Spinal cord (tissue), 10 donors: ENCODE measurements around the gene BLID. TPM values are rescaled to one million over a fixed set of nuclear protein-coding genes. Genes with fewer than 3 reads are reported as not detected.

Experiments
- DNase-seq, 6 donors: peaks; one replicate each; pipeline versions ENCODE4 v3.0.0 to v3.0.0-alpha.2; 2013 to 2015; ENCODE audit warnings: low spot score in 6 of 6, low read depth in 4 of 6
- H3K27ac ChIP-seq: one replicate; pipeline ENCODE4 v1.5.1; 2013; ENCODE audit warnings: low read depth, low read length, control low read depth
- H3K27me3 ChIP-seq: one replicate; pipeline ENCODE4 v1.6.1; 2013; ENCODE audit warnings: low read length; ENCODE audit not compliant: control insufficient read depth, insufficient read depth
- H3K36me3 ChIP-seq: one replicate; pipeline ENCODE4 v1.6.1; 2013; ENCODE audit warnings: low read length; ENCODE audit not compliant: control insufficient read depth, insufficient read depth
- H3K4me1 ChIP-seq: one replicate; pipeline ENCODE4 v1.6.1; 2013; ENCODE audit warnings: low read length; ENCODE audit not compliant: control insufficient read depth, insufficient read depth
- H3K4me3 ChIP-seq: one replicate; pipeline ENCODE4 v1.5.1; 2013; ENCODE audit warnings: low read depth, low read length, control low read depth
- H3K9me3 ChIP-seq: one replicate; pipeline ENCODE4 v1.6.1; 2013; ENCODE audit warnings: low read length; ENCODE audit not compliant: control insufficient read depth, insufficient read depth
- WGBS: methylation state at CpG from one replicate; pipeline ENCODE4 v1.1.5; 2013; ENCODE audit warnings: missing lambda C conversion rate; ENCODE audit not compliant: insufficient coverage; 5-methylcytosine and 5-hydroxymethylcytosine counted together
- polyA plus RNA-seq, 2 donors: library from polyadenylated mRNA; unstranded; fragments of 120-200 nt; gene quantifications; one replicate each; pipeline ENCODE4 v1.2.1, GENCODE V29; 2013; ENCODE audit not compliant: insufficient read length in 2 of 2
- total RNA-seq, 2 donors: library from RNA; depleted of rRNA in 1 of 2; stranded (reverse); fragments of 120-200 nt in 1 of 2; fragments of >200 nt in 1 of 2; gene quantifications; one replicate each; pipeline versions ENCODE4 v1.2.3 to v1.2.4, GENCODE V29; 2013 to 2014
- donor health status: healthy.

Gene BLID
- total and polyA plus RNA-seq, 4 donors: 5.0 to 6.2 TPM; not detected in 2

DNA sequence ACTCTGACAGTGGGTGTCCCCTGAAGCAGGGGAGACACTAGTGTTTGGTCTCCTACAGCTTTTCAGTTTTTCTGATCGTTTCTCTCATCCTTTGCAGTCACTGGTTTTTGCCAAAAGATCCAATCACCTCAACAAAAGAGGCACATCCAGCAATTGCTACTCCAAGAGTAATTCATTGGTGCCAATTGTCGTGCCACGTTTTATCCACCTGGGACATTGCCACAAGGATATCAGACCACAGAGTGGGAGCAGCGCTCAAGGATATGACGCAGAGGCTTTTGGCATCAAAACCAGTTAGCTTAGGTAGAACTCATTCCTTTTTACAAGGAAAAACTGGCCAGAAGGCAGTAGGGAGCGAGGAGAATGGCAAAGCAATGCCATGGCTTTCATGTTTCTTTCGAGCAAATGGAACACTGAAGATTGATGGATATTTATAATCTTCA is 40.9 kb upstream of the BLID start:
- Histone ChIP-seq H3K27ac (peak overlapping the region; percentile 93), H3K4me1 (peaks cover 25% of the 10 kb centered on the region), H3K9me3 (no peaks in the 10 kb centered on the region), H3K36me3 (no peaks in the 10 kb centered on the region), H3K4me3 (peak overlapping the region; percentile 33), H3K27me3 (no peaks in the 10 kb centered on the region)
- WGBS: 48% methylated on average over 4 of the region's 7 CpGs
- DNase-seq: peak in 4 of 6 donors; percentile 39 to 84 (median 70)

DNA sequence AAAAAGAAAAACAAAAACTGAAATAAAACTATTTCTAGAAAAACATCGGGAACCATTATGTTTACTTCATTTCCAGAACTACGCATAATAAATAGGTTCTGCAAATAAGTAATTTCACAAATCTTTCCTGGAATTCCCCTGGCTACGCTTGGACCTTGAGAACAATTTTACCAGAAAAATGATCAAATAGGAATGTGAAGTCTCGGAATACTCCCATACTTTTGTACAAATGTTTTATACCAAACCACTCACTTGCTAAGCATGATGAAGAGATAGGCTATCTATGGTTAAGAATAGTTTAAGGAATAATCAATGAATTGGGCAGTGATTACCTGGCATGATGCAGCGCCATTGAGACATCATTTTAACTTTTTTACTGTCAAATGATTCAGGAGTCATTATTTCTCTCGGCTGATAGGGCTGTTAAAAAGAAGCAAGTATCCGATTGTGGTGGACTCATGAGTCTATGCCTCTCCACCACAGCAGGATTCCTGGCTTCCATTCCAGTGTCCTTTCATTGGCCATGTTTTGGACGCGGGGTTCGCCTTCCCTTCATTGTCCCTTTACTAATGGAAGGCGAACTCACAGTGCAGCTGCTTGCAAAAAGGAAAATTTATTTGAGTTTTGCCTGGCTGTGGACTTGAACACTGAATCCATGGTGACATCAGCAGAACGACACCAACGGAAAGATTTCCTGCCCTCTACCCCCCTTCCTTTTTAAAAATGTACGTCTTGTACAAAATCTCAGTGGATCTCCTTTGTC is 39.9 kb upstream of the BLID start:
- H3K36me3 ChIP-seq: no peaks in the 10 kb centered on the region
- H3K9me3 ChIP-seq: no peaks in the 10 kb centered on the region
- no peaks in the 10 kb centered on the region for H3K27me3 ChIP-seq
- 51% methylated on average over 6 of the region's 14 CpGs for whole genome bisulfite sequencing
- DNase-seq: peak in 5 of 6 donors; percentile 51 to 85 (median 69)
- H3K4me1 ChIP-seq: peaks cover 22% of the 10 kb centered on the region
- H3K27ac ChIP-seq: peak overlapping the region; percentile 93
- peak overlapping the region; percentile 32 for H3K4me3 ChIP-seq

DNA sequence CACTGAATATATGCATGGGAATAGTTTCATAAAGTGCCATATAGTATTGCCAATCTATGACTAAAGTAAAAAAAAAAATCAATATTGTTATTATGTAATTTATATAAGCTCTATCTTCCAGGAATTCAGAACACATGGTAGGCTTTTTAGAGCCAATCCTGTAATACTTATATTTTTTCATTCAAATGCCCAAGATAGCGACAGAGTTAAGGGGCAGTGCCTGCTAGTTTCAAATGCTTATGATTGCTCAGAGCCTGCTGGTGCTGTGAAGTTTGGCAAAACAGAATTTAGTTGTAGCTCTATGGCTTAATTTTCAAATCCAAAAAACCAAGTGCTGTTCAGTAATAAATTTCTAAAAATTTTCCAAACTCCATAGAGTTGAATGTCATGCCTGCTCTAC is 39.0 kb upstream of the BLID start:
- Histone ChIP-seq H3K36me3 (no peaks in the 10 kb centered on the region), H3K4me1 (peaks cover 17% of the 10 kb centered on the region), H3K9me3 (no peaks in the 10 kb centered on the region), H3K27me3 (no peaks in the 10 kb centered on the region), H3K27ac (no peak overlapping the region), H3K4me3 (no peak overlapping the region)
- no CpG with 5 or more reads among the region's 1 CpG for WGBS
- peak in 1 of 6 donors; percentile 28 for DNase-seq

DNA sequence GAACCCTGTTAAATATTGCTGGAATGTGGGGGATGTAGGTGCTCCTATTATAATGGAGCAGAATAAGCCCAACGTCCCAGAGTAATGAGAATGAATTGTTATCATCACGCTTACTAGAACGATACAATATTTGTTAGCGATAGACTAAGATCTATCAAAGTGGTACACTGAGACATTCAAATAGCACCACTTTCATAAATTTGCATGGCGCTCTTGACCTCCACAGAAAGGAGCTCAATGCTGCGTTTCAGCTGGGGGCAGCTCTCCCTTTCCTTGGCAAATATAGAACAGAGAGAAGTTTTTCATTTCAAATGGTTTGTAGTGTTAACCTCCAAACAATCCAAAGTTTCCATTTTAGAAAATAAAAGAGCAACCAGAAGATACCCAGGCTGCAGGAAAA is 38.2 kb upstream of the BLID start:
- Histone ChIP-seq H3K27me3 (no peaks in the 10 kb centered on the region), H3K27ac (no peak overlapping the region), H3K4me3 (no peak overlapping the region), H3K4me1 (peaks cover 10% of the 10 kb centered on the region), H3K9me3 (no peaks in the 10 kb centered on the region), H3K36me3 (no peaks in the 10 kb centered on the region)
- peak in 1 of 6 donors; percentile 18 for DNase-seq
- WGBS: no CpG with 5 or more reads among the region's 6 CpGs

DNA sequence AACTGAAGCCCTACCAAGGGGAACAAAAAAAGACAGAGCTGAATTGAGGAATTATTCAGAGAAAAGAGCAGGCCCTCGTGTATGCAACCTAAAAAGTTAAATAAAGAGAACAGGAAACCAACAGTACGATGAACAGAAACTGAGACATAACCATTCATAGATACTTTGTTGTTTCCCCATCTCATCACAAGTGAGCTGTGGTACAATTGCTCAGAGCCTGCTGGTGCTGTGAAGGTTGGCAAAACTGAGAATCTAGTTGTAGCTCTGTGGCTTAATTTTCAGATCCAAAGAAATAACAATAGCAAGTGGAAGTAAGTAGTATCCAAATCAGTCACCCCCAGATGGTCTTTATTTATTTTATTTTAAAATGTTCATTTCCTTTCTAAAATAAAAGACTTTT is 37.7 kb upstream of the BLID start:
- Histone ChIP-seq H3K36me3 (no peaks in the 10 kb centered on the region), H3K27ac (peak overlapping the region; percentile 6), H3K4me1 (peaks cover 5% of the 10 kb centered on the region), H3K9me3 (no peaks in the 10 kb centered on the region), H3K4me3 (no peak overlapping the region), H3K27me3 (no peaks in the 10 kb centered on the region)
- DNase-seq: peak in 1 of 6 donors; percentile 18
- WGBS: no CpG with 5 or more reads among the region's 2 CpGs

DNA sequence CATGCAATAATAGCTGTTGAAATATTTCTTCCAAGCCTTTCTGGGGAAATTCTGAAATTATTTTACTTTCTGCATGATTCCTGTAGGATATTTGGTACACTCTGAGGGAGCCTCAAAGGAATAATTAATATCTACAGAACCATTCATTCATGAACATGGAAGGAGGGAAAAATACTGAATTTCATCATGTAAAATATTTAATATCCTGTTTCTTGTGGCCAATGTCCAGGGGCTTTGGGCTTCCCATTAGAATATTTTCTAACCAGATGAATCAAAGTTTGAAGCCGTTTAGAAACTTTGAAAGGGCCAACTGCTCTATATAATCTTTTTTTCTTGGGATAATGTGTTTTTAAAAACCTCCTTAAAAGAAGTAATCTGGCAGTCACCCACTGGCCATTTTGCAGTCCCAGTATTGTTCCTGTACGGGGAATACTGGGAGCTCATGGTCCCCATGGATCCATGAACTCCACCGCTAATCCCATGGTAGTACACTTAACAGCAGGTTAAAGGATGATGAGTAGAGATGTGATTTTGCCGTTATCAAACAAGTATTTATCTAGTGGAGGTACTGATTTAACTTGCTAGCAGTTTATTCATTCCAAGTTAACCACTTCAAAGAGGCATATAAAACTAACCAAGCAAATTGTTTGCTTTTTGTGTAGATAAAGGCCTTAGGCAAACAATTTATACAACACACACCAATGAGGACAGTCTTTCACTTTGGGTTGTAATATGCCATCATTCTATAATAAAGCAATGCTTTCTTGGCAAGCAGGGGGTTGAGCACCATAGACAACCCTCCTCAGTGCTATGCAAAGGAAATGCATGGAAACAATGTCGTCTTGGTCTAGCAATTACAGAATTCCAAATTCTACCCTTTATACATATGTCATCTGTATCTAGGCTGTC is 34.5 kb upstream of the BLID start:
- no peak overlapping the region for H3K4me3 ChIP-seq
- H3K27me3 ChIP-seq: no peaks in the 10 kb centered on the region
- no peak for DNase-seq
- no peak overlapping the region for H3K27ac ChIP-seq
- no CpG with 5 or more reads among the region's 5 CpGs for WGBS
- no peaks in the 10 kb centered on the region for H3K36me3 ChIP-seq
- no peaks in the 10 kb centered on the region for H3K9me3 ChIP-seq
- H3K4me1 ChIP-seq: no peaks in the 10 kb centered on the region

DNA sequence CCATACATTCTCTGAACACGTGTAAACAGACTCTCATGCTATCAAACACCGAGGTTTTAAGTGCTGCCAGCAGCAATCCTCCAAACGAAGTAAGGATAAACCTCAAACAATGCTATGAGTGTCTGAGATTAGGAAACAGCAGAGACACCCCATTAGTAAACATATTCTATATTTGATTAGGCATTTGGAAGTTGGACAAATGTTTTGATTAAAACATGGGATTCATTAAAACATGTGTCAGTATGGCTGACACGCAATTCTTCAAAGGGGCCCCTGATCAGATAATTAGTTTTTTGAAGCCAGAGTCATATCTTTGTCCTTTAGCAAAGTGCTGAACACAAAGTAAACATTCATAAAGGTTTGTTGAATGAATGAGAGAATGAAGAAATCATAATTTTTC is 33.2 kb upstream of the BLID start:
- H3K36me3 ChIP-seq: no peaks in the 10 kb centered on the region
- no peak overlapping the region for H3K27ac ChIP-seq
- no peaks in the 10 kb centered on the region for H3K27me3 ChIP-seq
- no peaks in the 10 kb centered on the region for H3K9me3 ChIP-seq
- WGBS: 71% methylated on average over 1 of the region's 4 CpGs
- H3K4me1 ChIP-seq: no peaks in the 10 kb centered on the region
- no peak for DNase-seq
- H3K4me3 ChIP-seq: no peak overlapping the region

DNA sequence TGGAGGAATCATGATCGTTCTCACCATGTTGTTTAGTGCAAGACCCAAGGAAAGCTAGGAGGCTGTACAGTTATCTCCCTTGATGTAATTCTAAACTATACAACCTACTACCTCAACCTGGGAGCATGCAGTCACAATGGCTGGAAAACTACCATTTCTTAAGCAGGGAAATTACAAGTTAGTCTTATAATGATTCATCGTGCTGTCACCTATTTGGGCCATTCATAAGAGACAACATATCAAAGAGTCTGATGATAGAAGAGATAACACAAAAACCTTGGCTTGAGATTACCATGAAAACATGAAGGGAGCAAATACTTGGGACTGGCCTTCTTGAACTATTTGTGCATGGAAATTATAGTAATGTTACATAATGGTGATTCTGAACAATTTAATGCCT is 30.5 kb upstream of the BLID start:
- no CpG with 5 or more reads among the region's 2 CpGs for WGBS
- Histone ChIP-seq H3K9me3 (no peaks in the 10 kb centered on the region), H3K36me3 (no peaks in the 10 kb centered on the region), H3K27ac (no peak overlapping the region), H3K4me3 (no peak overlapping the region), H3K4me1 (no peaks in the 10 kb centered on the region), H3K27me3 (no peaks in the 10 kb centered on the region)
- DNase-seq: no peak

DNA sequence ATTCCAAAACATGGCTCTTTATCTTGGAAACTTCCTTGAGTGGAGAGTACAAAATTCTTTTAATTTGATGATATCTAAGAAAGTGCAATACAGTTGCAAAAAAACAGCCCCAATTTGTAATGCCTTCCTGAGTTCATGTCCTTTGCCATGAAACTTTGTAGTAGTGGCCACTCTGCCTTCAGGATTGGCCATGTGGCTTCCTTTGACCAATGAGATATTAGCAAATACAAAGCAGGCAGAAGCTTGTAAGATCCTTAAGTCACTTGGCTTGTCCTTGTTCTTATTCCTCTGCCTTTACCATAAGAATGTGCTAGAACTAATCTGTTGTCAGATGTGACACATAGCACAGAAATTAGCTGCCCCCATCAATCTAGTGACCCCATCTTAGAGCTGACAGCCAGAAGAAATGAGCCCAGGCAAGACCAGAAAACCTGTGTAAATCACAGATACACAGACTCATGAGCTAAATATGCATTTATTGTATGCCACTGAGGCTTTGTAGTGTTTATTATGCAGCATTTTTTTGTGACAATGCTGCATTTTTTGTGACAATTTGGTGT is 29.8 kb upstream of the BLID start:
- no peaks in the 10 kb centered on the region for H3K9me3 ChIP-seq
- DNase-seq: no peak
- H3K36me3 ChIP-seq: no peaks in the 10 kb centered on the region
- H3K27me3 ChIP-seq: no peaks in the 10 kb centered on the region
- no peak overlapping the region for H3K4me3 ChIP-seq
- no peak overlapping the region for H3K27ac ChIP-seq
- no peaks in the 10 kb centered on the region for H3K4me1 ChIP-seq
